Activated CD4-positive, alpha-beta T cell treated with anti-CD3 and anti-CD28 coated beads, Interleukin-2, amount 50 U/mL, for 4 hours (primary cell): ENCODE measurements around the gene SOWAHC.

Experiments
- DNase-seq, 2 experiments: peaks; one replicate each; pipeline ENCODE4 v3.0.0-alpha.2; 2020

SOWAHC gene

DNA sequence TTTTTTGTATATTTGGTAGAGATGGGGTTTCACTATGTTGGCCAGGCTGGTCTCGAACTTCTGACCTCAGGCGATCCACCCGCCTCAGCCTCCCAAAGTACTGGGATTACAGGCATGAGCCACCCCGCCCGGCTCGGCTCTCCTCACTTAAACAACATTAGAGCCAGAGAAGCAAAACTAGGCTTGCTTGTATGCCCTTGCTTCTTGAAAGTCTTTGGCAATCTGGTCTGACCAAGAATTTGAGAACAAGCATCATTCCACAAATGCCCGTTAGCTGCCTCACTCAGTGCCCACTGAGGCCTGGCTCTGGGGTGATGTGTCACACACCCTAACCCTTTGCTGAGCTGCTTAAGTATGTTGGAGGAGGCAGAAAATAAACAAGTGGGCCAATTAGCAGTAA lies 33.5 kb downstream of the SOWAHC start:
- DNase-seq: no peak

DNA sequence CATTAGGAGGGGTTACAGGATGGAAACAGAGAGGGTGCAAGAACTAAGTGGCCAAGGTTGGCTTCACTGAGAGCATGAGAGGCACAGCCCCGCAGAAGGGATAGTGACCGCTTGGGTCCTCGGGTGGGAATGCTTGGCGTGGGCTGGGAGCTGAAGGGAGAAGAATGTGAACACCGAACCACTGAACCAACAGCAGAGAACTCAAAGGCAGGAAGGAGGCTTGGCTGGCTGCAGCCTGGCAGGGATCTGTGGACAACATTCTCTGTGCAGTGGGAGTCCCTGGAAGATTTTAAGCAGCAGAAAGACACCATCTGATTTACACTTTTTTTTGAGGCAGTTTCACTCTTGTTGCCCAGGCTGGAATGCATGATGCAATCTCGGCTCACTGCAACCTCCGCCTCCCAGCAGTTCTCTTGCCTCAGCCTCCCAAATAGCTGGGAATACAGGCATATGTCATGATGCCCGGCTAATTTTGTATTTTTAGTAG lies 33.9 kb downstream of the SOWAHC start:
- no peak for DNase-seq

DNA sequence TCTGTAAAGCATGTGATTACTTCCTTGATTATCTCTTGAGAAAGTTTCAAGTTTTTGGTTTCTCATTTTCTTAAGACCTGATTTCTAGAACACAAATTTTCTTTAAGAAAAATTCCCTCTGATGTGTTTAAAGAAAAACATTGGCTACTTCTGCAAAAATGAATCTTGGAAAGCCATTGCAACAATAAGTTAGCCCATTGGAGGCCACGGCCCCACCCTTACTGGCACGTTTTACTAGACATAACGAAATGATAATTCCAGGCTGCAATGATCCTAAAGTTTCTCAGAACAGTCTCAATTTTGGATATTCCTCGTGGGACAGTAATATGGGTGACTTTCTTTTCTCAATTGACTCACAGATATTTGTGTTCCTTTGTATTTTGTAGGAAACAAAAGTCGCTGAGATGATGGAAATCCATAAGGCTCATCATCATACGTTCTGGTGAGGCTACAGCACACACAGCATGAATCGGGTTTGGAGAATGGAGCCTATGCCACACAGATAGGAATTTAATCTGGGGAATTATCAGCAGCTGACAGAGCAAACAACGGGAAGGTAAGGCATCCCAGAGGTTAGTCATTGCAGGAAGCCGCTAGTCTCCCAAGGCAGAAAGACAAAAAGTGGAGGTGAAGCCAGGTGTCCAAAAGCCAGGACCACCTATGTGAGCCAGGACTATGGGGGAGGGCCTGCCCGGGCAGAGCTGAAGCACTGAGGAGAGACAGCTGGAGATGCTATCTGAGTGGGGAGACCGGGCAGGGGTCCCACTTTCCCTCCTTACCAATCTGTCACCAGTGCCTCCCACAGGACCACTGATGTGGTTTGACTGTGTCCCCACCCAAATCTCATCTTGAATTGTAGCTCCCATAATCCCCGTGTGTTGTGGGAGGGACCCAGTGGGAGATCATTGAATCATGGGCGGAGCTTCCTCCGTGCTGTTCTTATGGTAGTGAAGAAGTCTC lies 35.9 kb downstream of the SOWAHC start:
- DNase-seq: no peak

DNA sequence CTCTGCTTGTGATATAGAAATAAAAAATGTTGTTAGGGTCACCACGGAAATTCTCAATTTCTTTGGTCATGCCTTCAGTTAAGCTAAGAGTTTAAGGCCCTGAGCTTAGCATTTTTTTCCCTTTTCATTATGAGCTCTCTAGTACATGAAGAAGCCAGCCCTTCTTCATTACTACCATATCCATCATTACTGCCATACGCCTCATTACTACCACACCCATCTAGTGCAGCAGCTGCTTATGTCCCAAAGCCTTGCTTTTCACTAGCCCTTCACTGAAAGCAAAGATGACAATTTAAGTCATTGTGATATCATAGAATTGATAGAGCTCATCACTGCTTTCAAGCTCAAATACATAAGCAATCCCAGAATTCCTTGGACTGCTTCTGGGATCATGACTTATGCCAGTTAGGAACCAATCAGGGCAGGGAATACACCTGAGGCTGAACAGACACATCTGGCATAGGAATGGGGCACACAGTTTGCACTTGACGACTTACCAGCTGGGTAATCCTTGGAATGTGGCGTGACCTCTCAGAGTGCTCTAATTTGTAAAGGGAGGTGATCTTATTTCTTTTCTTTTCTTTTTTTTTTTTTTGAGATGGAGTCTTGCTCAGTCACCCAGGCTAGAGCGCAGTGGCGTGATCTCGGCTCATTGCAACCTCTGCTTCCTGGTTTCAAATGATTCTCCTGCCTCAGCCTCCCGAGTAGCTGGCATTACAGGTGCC lies 40.3 kb downstream of the SOWAHC start:
- no peak for DNase-seq

DNA sequence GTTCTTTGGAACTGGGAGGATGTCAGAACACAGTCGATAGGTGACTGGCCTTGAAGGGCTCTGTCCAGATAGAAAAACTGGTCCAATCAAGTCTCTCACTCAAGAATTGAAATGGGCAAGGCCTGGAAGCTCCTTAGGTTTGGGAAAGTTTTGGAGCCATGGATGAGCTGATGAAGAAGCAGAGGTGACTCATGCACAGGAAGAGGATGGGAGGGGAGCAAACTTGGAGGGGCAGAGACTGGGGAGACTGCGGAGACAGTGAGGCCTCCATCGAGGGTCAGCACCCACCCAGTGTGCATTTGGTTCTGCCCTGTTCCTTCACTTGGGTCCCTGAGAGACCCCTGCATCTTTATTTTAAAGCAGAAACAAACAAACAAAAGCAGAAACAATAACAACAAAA lies 41.1 kb downstream of the SOWAHC start:
- DNase-seq: no peak

DNA sequence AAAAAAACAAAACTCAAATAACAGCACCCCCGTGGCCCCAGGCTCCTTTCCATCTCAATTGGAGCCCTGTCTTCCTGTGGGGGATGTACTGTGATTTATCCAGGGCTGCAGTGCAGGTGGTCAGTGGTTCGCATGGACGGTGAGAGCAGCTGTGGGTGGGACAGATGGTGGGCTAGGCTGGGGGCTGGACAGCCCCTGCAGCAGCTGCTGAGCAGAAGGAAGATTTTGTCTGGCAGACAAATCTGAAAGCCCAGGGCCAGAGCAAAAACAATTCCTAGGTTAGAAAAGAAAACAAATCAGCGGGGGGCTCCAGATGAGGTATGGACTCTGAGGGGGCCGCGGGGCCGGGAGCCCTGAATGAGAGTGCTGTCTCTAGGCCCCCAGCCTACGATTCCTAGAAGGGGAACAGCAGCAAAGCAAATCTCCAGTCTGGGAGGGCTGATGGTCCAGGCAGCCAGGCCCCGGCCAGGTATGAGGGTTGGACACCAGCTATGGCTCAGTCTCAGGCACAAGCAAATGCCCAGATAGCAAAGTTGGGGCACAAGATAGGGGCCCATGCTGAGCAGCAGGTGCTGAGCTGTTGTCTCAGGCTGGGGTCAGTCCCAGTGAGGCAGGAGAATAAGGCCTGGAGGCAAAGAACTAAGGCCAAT lies 45.4 kb downstream of the SOWAHC start:
- no peak for DNase-seq

DNA sequence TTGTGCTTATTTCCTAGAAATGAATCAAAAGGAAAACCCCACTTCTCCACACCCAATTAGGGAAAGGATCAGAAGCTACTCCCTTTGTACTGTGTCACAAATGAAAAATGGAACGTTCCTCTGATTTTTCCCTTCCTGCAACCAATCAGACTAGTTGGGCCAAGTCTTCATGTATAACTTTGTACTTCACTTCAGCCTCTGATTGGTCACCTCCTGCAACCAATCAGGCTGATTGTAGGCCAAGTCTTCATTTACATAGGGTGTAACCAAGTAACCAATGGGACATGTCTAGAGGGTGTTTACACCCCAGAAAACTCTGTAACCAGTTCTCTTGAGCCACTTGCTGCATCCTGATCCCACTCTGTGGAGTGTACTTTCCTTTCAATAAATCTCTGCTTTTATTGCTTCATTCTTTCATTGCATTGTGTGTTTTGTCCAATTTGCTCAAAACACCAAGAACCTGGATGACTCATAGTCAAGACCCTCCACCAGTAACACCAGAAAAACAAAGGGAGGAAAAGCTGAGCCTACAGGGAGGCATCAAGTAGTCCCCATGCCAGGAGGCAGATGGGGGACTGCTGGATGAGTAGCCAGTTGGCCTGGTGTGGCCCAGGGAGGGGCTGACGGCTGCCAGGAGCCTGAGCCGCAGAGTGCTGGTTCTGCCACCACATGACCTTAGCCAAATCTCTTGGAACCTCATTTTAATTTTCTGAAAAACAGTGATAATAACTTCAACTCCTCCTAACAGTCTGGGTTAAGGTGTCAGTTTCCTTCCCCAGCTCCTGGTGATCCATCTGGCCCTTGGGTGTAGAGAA lies 46.1 kb downstream of the SOWAHC start:
- no peak for DNase-seq

DNA sequence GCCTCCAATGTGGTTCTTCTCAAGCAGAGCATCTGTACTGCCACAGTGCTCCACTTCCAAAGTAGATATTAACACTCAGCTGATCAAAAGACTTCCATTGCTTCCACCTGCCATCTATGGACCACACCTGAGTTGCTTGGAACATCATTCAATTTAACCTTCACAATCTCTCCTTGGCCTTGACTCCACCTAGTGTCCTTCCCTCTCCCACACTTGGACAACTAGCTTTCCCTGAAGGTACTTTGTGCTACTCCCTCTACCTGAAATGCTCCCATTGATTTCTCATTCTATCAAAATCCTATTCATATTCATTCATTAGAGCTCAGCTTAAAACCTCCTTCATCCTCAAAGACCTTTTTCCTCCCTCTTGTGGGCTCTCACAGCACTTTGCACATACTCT lies 48.7 kb downstream of the SOWAHC start:
- no peak for DNase-seq

DNA sequence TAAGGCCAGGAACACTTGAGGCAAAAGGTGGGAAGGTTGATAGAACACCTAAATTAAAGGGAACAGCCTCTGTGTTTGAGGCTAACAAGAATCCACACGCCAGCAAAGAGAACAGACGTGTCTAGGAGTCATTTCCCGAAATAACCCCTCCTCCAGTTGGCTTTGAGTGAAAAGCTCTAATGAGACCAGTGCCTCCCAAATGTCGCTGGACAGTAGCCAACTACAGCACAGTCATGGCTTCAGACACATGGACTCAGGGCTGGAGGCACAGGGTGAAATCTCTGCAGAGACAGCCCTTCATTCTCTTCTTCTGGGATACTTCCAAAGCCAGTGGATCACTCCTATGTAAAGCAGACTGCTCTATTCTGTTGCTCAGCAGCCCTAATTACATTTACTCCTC lies 49.6 kb downstream of the SOWAHC start:
- no peak for DNase-seq

DNA sequence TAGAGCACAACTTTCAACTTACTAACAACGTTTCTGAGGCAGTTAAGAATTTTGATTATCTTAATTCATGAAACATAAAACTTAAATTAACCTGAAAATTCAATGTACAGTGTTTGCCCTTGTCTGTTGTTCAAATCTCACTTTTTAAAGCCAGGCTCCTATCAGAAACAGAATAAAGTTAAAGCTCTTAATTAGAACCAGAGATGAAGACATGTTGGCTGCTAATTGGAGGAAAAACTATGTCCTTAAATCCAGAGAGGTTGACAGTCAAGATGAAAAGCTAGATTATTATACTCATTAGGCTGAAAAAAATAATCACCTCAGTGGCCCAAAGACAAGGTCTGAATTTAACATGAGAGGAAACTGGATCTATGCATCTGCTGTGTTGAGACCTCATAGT lies 52.3 kb downstream of the SOWAHC start:
- no peak for DNase-seq
